Keratinocyte (primary cell): ENCODE measurements around the gene GIPC1. TPM values are rescaled to one million over a fixed set of nuclear protein-coding genes. Genes with fewer than 3 reads are reported as not detected.

Source experiments
- DNase-seq: peaks from one replicate; pipeline ENCODE4 v3.0.0-alpha.2; 2011; ENCODE audit warnings: low read depth, missing footprints, low spot score
- FAIRE-seq: peaks from 2 replicates; lab custom pipeline; 2011; peaks lifted over from hg19 to GRCh38; lab: Jason Lieb, UNC
- H2AFZ ChIP-seq: 2 replicates; pipeline ENCODE4 v1.6.0; 2012; ENCODE audit warnings: low read length, control low read depth, inconsistent platforms; ENCODE audit not compliant: control insufficient read depth
- H3K27ac ChIP-seq: 2 replicates; pipeline ENCODE4 v1.5.1; 2011; ENCODE audit warnings: low read length; ENCODE audit not compliant: control insufficient read depth, insufficient read depth
- H3K27me3 ChIP-seq: 3 replicates; pipeline ENCODE4 v1.6.0; 2011; ENCODE audit warnings: low read length; ENCODE audit not compliant: control insufficient read depth, insufficient read depth; ENCODE audit errors: extremely low read depth
- H3K36me3 ChIP-seq, 2 experiments: 2 replicates in 1 of 2; 3 replicates in 1 of 2; pipeline ENCODE4 v1.5.1; 2011; ENCODE audit warnings: low read length in 2 of 2, mild to moderate bottlenecking in 1 of 2; ENCODE audit not compliant: control insufficient read depth in 2 of 2, insufficient read depth in 2 of 2; ENCODE audit errors: extremely low read depth in 1 of 2
- H3K4me1 ChIP-seq: 3 replicates; pipeline ENCODE4 v1.5.1; 2011; ENCODE audit warnings: low read length; ENCODE audit not compliant: control insufficient read depth, insufficient read depth; ENCODE audit errors: extremely low read depth
- H3K4me2 ChIP-seq: 3 replicates; pipeline ENCODE4 v1.6.0; 2011; ENCODE audit warnings: low read depth, low read length; ENCODE audit not compliant: control insufficient read depth, insufficient read depth; ENCODE audit errors: extremely low read depth
- H3K4me3 ChIP-seq, 3 experiments: fragments of 200-600 bp in 1 of 3; sonication (generic) in 1 of 3; 2 replicates in 2 of 3; 3 replicates in 1 of 3; pipeline ENCODE4 v1.5.1; 2011 to 2016; ENCODE audit warnings: low read length in 3 of 3, mild to moderate bottlenecking in 3 of 3, control low read depth in 2 of 3, inconsistent platforms in 1 of 3, low read depth in 1 of 3, mixed read lengths in 1 of 3, mixed run types in 1 of 3, moderate library complexity in 1 of 3; ENCODE audit not compliant: control insufficient read depth in 2 of 3, insufficient read depth in 2 of 3; ENCODE audit errors: extremely low read depth in 1 of 3
- H3K79me2 ChIP-seq: 2 replicates; pipeline ENCODE4 v1.6.0; 2012; ENCODE audit warnings: low read length; ENCODE audit not compliant: control insufficient read depth, insufficient read depth
- H3K9ac ChIP-seq: 3 replicates; pipeline ENCODE4 v1.6.0; 2011; ENCODE audit warnings: low read length; ENCODE audit not compliant: control insufficient read depth, insufficient read depth; ENCODE audit errors: extremely low read depth
- H3K9me1 ChIP-seq: 3 replicates; pipeline ENCODE4 v1.6.0; 2011; ENCODE audit warnings: low read length; ENCODE audit not compliant: control insufficient read depth, insufficient read depth; ENCODE audit errors: extremely low read depth
- H3K9me3 ChIP-seq: 2 replicates; pipeline ENCODE4 v1.5.1; 2012; ENCODE audit warnings: low read depth, low read length; ENCODE audit not compliant: control insufficient read depth
- H4K20me1 ChIP-seq: 3 replicates; pipeline ENCODE4 v1.6.0; 2011; ENCODE audit warnings: low read length; ENCODE audit not compliant: control insufficient read depth, insufficient read depth; ENCODE audit errors: extremely low read depth
- CTCF ChIP-seq, 3 experiments: IDR thresholded peaks in 1 of 3; conservative IDR thresholded peaks in 1 of 3; optimal IDR thresholded peaks in 1 of 3; 2 replicates in 2 of 3; 3 replicates in 1 of 3; pipeline versions ENCODE3 to v1.5.1; 2011; ENCODE audit warnings: low read length in 3 of 3, mild to moderate bottlenecking in 3 of 3, moderate library complexity in 2 of 3, control low read depth in 1 of 3, inconsistent platforms in 1 of 3; ENCODE audit not compliant: insufficient read depth in 2 of 3; ENCODE audit errors: extremely low read depth in 1 of 3
- EZH2 ChIP-seq: IDR thresholded peaks from one replicate; pipeline ENCODE4 v1.6.1; 2012; ENCODE audit warnings: inconsistent platforms, mild to moderate bottlenecking, low read length, moderate library complexity
- dilution Hi-C: fragments of 300-500 bp; cut with MboI; formaldehyde crosslinking; loops from one replicate; pipeline ENCODE4 v1.7.0; 2020; ENCODE audit warnings: low sequenced_read_pairs; ENCODE audit not compliant: extremely low pct_ligation_motif_present
- polyA plus RNA-seq, 5 experiments: library from polyadenylated mRNA; depleted of rRNA in 3 of 5; stranded (reverse) in 3 of 5; stranded (forward) in 1 of 5; unstranded in 1 of 5; fragments of >200 nt; gene quantifications; 1 replicate in 1 of 5; 2 replicates in 3 of 5; 3 replicates in 1 of 5; pipeline versions ENCODE4 v1.2.1 to v1.2.3, GENCODE V29; 2011 to 2012; ENCODE audit warnings: missing spikeins in 2 of 5, low read depth in 1 of 5, low replicate concordance in 1 of 5

Gene GIPC1
- polyA plus RNA-seq, 1 donor (not counting 4 experiments of a cell fraction or from before 2014, with no cell fraction given): 166 TPM

- H3K4me1 ChIP-seq: no peaks in the 10 kb centered on the region
- peaks cover 23% of the 10 kb centered on the region for H3K27me3 ChIP-seq
- H3K9me3 ChIP-seq: no peaks in the 10 kb centered on the region
- H2AFZ ChIP-seq: no peak overlapping the region
- FAIRE-seq (no peak), DNase-seq (no peak)
- H3K36me3 ChIP-seq: no peaks in the 10 kb centered on the region
- H3K4me3 ChIP-seq: no peak overlapping the region
- H4K20me1 ChIP-seq: no peaks in the 10 kb centered on the region
- no peaks in the 10 kb centered on the region for H3K9me1 ChIP-seq
- H3K27ac ChIP-seq: no peak overlapping the region
- no peak overlapping the region for H3K9ac ChIP-seq
- dilution Hi-C loops: no loop called here
- no peak for TF ChIP-seq EZH2
- H3K4me2 ChIP-seq: no peak overlapping the region
- no peaks in the 10 kb centered on the region for H3K79me2 ChIP-seq
Measured at GRCh38 chr19:14434543-14435319, 61.2 kb downstream of the GIPC1 start.

GRCh38 chr19:14433554-14434501 lies 62.1 kb downstream of the GIPC1 start:
- Histone ChIP-seq H3K4me1 (no peaks in the 10 kb centered on the region), H3K27ac (no peak overlapping the region), H3K9ac (no peak overlapping the region), H4K20me1 (no peaks in the 10 kb centered on the region), H3K79me2 (no peaks in the 10 kb centered on the region), H3K27me3 (peaks cover 23% of the 10 kb centered on the region), H3K4me3 (peak overlapping the region; percentile 13 to 44 (median 26)), H3K9me1 (no peaks in the 10 kb centered on the region), H3K4me2 (peak overlapping the region; percentile 16), H2AFZ (no peak overlapping the region), H3K9me3 (no peaks in the 10 kb centered on the region), H3K36me3 (no peaks in the 10 kb centered on the region)
- FAIRE-seq (no peak), DNase-seq (no peak)
- dilution Hi-C loops: no loop called here
- TF ChIP-seq CTCF (optimal IDR thresholded peaks at IDR 0.05 in 1 of 3, IDR thresholded peaks at IDR 0.05 in 1 of 3, conservative IDR thresholded peaks at IDR 0.05 in 1 of 3; ENCODE audit: extremely low read depth in 1 of 3, insufficient read depth in 2 of 3, low read length in 3 of 3) (no peak), EZH2 (peak; percentile 81)
